K562 (cell line): ENCODE measurements around the gene QPRT. TPM values are rescaled to one million over a fixed set of nuclear protein-coding genes. Genes with fewer than 3 reads are reported as not detected.
A peak's percentile ranks its signal among the peaks of the same experiment; 100 is the strongest.

Experiments
- CBFA2T3 ChIP-seq: fragments of 450-650 bp; IDR thresholded peaks from 2 replicates; pipeline ENCODE4 v1.6.1; 2017
- CBX5 ChIP-seq: IDR thresholded peaks from 2 replicates; pipeline ENCODE4 v1.6.1; 2014; ENCODE audit warnings: low read depth, borderline replicate concordance
- MYC ChIP-seq, 2 experiments: fragments of 250-450 bp in 1 of 2; sonication (Bioruptor Pico) in 1 of 2; IDR thresholded peaks; 2 replicates each; pipeline versions ENCODE4 v1.5.1 to v1.6.1; 2012 to 2021; ENCODE audit warnings: low read depth in 2 of 2, borderline replicate concordance in 1 of 2, improper control_type of control experiment in 1 of 2, low read length in 1 of 2, mild to moderate bottlenecking in 1 of 2, moderate library complexity in 1 of 2
- NR4A1 ChIP-seq, 2 experiments: fragments of 250-450 bp in 1 of 2; fragments of 450-650 bp in 1 of 2; sonication (Bioruptor Pico) in 1 of 2; IDR thresholded peaks; 2 replicates each; pipeline versions ENCODE4 v1.4.0 to v1.6.1; 2016 to 2020; ENCODE audit warnings: mild to moderate bottlenecking in 2 of 2, missing compliant biosample characterization in 1 of 2, missing genetic modification characterization in 1 of 2, moderate library complexity in 1 of 2
- RCOR1 ChIP-seq, 2 experiments: IDR thresholded peaks; 2 replicates each; pipeline ENCODE4 v1.6.1; 2012; ENCODE audit warnings: low read depth in 2 of 2, low read length in 2 of 2, borderline replicate concordance in 1 of 2, improper control_type of control experiment in 1 of 2
- XRCC3 ChIP-seq: fragments of 450-650 bp; IDR thresholded peaks from 2 replicates; pipeline ENCODE4 v1.6.1; 2017; ENCODE audit warnings: mild to moderate bottlenecking, moderate library complexity
- ZBTB8A ChIP-seq: fragments of 450-650 bp; IDR thresholded peaks from 2 replicates; pipeline ENCODE4 v1.6.1; 2018; ENCODE audit warnings: mild to moderate bottlenecking, moderate library complexity; ENCODE audit not compliant: partially characterized antibody
- ZNF699 ChIP-seq: fragments of 250-450 bp; sonication (Bioruptor Pico); IDR thresholded peaks from 2 replicates; pipeline ENCODE4 v1.8.0; 2021; ENCODE audit warnings: mild to moderate bottlenecking, moderate library complexity; ENCODE audit not compliant: insufficient replicate concordance
- polyA plus RNA-seq, 8 experiments: library from polyadenylated mRNA; depleted of rRNA in 4 of 8; stranded (reverse) in 5 of 8; unstranded in 3 of 8; fragments of >200 nt; fragmentation: Nextera tagmentation in 2 of 8; fragmentation: Illumina TruSeq in 1 of 8; extraction: Ambion mirVana in 2 of 8; extraction: Trizol in 1 of 8; gene quantifications; 2 replicates each; pipeline versions ENCODE4 v1.2.1 to v1.2.3, GENCODE V29; 2011 to 2014; ENCODE audit warnings: inconsistent platforms in 1 of 8, missing spikeins in 1 of 8
- total RNA-seq, 7 experiments: library from RNA; depleted of rRNA in 6 of 7; stranded (reverse); fragments of >200 nt in 6 of 7; fragmentation: Illumina TruSeq in 2 of 7; extraction: Trizol in 2 of 7; gene quantifications; 2 replicates each; pipeline versions ENCODE4 v1.2.1 to v1.2.3, GENCODE V29; 2011 to 2021; ENCODE audit warnings: low replicate concordance in 1 of 7
- TF ChIP-seq, protein P1 (sequence below): fragments of 450-650 bp; IDR thresholded peaks from 2 replicates; pipeline ENCODE4 v1.6.1; 2016; ENCODE audit warnings: mild to moderate bottlenecking, moderate library complexity
- TF ChIP-seq, protein P2 (sequence below): sonication (generic); IDR thresholded peaks from 2 replicates; pipeline ENCODE4 v1.6.1; 2016

QPRT gene
- total and polyA plus RNA-seq, 9 of the 15 experiments (the other 6 are each of a cell fraction or from before 2014, with no cell fraction given): 7.7 to 112 (median 64.1) TPM

DNA sequence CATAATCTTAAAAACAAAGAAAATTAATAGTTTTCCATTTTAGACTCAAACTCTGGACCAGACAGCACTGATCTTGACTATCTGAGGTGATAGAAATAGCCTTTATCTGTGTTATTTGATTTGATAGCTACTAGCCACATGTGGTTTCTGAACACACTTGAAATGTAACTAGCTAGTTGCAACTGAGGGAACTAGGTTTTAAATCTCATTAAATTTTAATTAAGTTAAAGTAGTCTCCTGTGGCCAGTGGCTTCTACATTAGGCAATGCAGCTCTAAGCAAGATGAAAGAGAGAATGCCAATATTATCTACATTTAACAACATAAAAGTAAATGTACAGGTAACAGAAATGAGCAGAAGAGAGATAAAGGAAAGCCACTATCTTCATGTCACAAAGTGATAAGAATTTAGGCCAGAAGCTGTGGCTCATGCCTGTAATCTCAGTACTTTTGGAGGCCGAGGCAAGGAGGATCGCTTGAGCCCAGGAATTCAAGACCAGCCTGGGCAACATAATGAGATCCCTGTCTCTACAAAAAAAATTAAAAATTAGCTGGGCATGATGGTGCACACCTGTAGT, 27.1 kb upstream of the QPRT start (continued):
- TF ChIP-seq, protein P1, sequence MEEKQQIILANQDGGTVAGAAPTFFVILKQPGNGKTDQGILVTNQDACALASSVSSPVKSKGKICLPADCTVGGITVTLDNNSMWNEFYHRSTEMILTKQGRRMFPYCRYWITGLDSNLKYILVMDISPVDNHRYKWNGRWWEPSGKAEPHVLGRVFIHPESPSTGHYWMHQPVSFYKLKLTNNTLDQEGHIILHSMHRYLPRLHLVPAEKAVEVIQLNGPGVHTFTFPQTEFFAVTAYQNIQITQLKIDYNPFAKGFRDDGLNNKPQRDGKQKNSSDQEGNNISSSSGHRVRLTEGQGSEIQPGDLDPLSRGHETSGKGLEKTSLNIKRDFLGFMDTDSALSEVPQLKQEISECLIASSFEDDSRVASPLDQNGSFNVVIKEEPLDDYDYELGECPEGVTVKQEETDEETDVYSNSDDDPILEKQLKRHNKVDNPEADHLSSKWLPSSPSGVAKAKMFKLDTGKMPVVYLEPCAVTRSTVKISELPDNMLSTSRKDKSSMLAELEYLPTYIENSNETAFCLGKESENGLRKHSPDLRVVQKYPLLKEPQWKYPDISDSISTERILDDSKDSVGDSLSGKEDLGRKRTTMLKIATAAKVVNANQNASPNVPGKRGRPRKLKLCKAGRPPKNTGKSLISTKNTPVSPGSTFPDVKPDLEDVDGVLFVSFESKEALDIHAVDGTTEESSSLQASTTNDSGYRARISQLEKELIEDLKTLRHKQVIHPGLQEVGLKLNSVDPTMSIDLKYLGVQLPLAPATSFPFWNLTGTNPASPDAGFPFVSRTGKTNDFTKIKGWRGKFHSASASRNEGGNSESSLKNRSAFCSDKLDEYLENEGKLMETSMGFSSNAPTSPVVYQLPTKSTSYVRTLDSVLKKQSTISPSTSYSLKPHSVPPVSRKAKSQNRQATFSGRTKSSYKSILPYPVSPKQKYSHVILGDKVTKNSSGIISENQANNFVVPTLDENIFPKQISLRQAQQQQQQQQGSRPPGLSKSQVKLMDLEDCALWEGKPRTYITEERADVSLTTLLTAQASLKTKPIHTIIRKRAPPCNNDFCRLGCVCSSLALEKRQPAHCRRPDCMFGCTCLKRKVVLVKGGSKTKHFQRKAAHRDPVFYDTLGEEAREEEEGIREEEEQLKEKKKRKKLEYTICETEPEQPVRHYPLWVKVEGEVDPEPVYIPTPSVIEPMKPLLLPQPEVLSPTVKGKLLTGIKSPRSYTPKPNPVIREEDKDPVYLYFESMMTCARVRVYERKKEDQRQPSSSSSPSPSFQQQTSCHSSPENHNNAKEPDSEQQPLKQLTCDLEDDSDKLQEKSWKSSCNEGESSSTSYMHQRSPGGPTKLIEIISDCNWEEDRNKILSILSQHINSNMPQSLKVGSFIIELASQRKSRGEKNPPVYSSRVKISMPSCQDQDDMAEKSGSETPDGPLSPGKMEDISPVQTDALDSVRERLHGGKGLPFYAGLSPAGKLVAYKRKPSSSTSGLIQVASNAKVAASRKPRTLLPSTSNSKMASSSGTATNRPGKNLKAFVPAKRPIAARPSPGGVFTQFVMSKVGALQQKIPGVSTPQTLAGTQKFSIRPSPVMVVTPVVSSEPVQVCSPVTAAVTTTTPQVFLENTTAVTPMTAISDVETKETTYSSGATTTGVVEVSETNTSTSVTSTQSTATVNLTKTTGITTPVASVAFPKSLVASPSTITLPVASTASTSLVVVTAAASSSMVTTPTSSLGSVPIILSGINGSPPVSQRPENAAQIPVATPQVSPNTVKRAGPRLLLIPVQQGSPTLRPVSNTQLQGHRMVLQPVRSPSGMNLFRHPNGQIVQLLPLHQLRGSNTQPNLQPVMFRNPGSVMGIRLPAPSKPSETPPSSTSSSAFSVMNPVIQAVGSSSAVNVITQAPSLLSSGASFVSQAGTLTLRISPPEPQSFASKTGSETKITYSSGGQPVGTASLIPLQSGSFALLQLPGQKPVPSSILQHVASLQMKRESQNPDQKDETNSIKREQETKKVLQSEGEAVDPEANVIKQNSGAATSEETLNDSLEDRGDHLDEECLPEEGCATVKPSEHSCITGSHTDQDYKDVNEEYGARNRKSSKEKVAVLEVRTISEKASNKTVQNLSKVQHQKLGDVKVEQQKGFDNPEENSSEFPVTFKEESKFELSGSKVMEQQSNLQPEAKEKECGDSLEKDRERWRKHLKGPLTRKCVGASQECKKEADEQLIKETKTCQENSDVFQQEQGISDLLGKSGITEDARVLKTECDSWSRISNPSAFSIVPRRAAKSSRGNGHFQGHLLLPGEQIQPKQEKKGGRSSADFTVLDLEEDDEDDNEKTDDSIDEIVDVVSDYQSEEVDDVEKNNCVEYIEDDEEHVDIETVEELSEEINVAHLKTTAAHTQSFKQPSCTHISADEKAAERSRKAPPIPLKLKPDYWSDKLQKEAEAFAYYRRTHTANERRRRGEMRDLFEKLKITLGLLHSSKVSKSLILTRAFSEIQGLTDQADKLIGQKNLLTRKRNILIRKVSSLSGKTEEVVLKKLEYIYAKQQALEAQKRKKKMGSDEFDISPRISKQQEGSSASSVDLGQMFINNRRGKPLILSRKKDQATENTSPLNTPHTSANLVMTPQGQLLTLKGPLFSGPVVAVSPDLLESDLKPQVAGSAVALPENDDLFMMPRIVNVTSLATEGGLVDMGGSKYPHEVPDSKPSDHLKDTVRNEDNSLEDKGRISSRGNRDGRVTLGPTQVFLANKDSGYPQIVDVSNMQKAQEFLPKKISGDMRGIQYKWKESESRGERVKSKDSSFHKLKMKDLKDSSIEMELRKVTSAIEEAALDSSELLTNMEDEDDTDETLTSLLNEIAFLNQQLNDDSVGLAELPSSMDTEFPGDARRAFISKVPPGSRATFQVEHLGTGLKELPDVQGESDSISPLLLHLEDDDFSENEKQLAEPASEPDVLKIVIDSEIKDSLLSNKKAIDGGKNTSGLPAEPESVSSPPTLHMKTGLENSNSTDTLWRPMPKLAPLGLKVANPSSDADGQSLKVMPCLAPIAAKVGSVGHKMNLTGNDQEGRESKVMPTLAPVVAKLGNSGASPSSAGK: no peak
- peak in 1 of 2 experiments; percentile 53; a peak in 1 of 4 replicates for TF ChIP-seq RCOR1 (IDR thresholded peaks at IDR 0.05; ENCODE audit: borderline replicate concordance in 1 of 2, low read depth in 2 of 2, low read length in 2 of 2)
- 0 out of 2 replicates have a peak, but pooled peaks have one; percentile 13 for TF ChIP-seq MYC (IDR thresholded peaks at IDR 0.05; ENCODE audit: low read depth, low read length)
- no peak for TF ChIP-seq MYC (CRISPR knock-in tag; IDR thresholded peaks at IDR 0.05; ENCODE audit: borderline replicate concordance, low read depth)
- no peak for TF ChIP-seq ZBTB8A
- no peak for TF ChIP-seq XRCC3
- TF ChIP-seq CBX5: no peak
- no peak for TF ChIP-seq NR4A1 (CRISPR knock-in tag; IDR thresholded peaks at IDR 0.05)
- TF ChIP-seq NR4A1 (tag; IDR thresholded peaks at IDR 0.05): no peak
- TF ChIP-seq, protein P2, sequence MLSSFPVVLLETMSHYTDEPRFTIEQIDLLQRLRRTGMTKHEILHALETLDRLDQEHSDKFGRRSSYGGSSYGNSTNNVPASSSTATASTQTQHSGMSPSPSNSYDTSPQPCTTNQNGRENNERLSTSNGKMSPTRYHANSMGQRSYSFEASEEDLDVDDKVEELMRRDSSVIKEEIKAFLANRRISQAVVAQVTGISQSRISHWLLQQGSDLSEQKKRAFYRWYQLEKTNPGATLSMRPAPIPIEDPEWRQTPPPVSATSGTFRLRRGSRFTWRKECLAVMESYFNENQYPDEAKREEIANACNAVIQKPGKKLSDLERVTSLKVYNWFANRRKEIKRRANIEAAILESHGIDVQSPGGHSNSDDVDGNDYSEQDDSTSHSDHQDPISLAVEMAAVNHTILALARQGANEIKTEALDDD: peak; percentile 70
- peak; percentile 54; the same call in 1 of the 2 replicates for TF ChIP-seq CBFA2T3
- TF ChIP-seq ZNF699 (CRISPR knock-in tag): no peak
